Right lobe of liver (tissue), 6 donors: ENCODE data around the gene AGPS. TPM values are rescaled to one million over a fixed set of nuclear protein-coding genes. Genes with fewer than 3 reads are reported as not detected.

Source experiments
- ATAC-seq, 4 donors: fragments of 200-7000 bp; cut with Tn5 transposase; one replicate each; pipeline ENCODE4 v1.9.1; 2020; ENCODE audit warnings: mild to moderate bottlenecking in 4 of 4, moderate library complexity in 4 of 4
- DNase-seq, 3 donors: peaks; one replicate each; pipeline ENCODE4 v3.0.0-alpha.2; 2020
- H3K27ac ChIP-seq, 3 donors: fragments of 200-600 bp; one replicate each; pipeline ENCODE4 v1.8.0; 2022
- H3K27me3 ChIP-seq, 2 donors: fragments of 200-600 bp; one replicate each; pipeline ENCODE4 v1.8.0; 2022
- H3K36me3 ChIP-seq, 4 donors: fragments of 200-600 bp; sonication (generic) in 1 of 4; one replicate each; pipeline versions ENCODE4 v1.5.1 to v1.8.0; 2017 to 2022; ENCODE audit warnings: control low read depth in 1 of 4
- H3K4me1 ChIP-seq, 4 donors: fragments of 200-600 bp; sonication (generic) in 1 of 4; one replicate each; pipeline versions ENCODE4 v1.5.1 to v1.8.0; 2017 to 2022; ENCODE audit warnings: control low read depth in 1 of 4
- H3K4me3 ChIP-seq, 3 donors: fragments of 200-600 bp; one replicate each; pipeline ENCODE4 v1.8.0; 2022
- H3K9me3 ChIP-seq, 4 donors: fragments of 200-600 bp; sonication (generic) in 1 of 4; one replicate each; pipeline versions ENCODE4 v1.5.1 to v1.8.0; 2017 to 2022; ENCODE audit warnings: control low read depth in 1 of 4
- CTCF ChIP-seq, 4 donors: fragments of 200-600 bp in 3 of 4; fragments of 450-650 bp in 1 of 4; IDR thresholded peaks; one replicate each; pipeline versions ENCODE4 v1.5.1 to v1.8.0; 2016 to 2022; ENCODE audit warnings: antibody characterized with exemption in 4 of 4, mild to moderate bottlenecking in 2 of 4
- POLR2A ChIP-seq: fragments of 450-650 bp; IDR thresholded peaks from one replicate; pipeline ENCODE4 v1.6.1; 2017; ENCODE audit warnings: antibody characterized with exemption, mild to moderate bottlenecking
- WGBS: methylation state at CpG from one replicate; pipeline ENCODE4 v1.1.6; 2018; ENCODE audit warnings: low coverage, low lambda C conversion rate; ENCODE audit not compliant: insufficient coverage; ENCODE audit errors: missing lambda C conversion rate; 5-methylcytosine and 5-hydroxymethylcytosine counted together
- intact Hi-C, 2 donors: fragments of 100-400 bp; cut with DNase I; formaldehyde crosslinking; loops; one replicate each; pipeline versions ENCODE4 v1.11.2 to v1.14.1; 2022
- total RNA-seq, 6 experiments: library from RNA; depleted of rRNA in 2 of 6; stranded (reverse); fragments of >200 nt in 2 of 6; fragmentation: NEBNext Ultra II Directional in 3 of 6; extraction: Animal tissue kit (Norgen Biotek cat#: 25700) in 3 of 6; gene quantifications; one replicate each; pipeline versions ENCODE4 v1.1.0 to v1.2.4, GENCODE V29; 2016 to 2023
- donor health status: DM: no; HTN: yes; CAD: no.
- donor health status: DM: no; HTN: no; CAD: no.
- donor health status: DM: no; HTN: no; CAD: no.
- donor health status: DM: no; HTN: yes; CAD: no.
- donor health status: DM: no; HTN: yes; CAD: no.

The AGPS gene
- total RNA-seq, 6 experiments from 2014 or later, result 21.7 to 31.8 (median 26.8) TPM

GRCh38 chr2:177399376-177399775 is 6.8 kb downstream of the AGPS start:
- no peak for ATAC-seq
- Histone ChIP-seq H3K4me1 (peaks cover 0 to 56% (median 23%) of the 10 kb centered on the region in 4 donors), H3K27ac (no peak overlapping the region), H3K27me3 (no peaks in the 10 kb centered on the region), H3K9me3 (no peaks in the 10 kb centered on the region), H3K4me3 (no peak overlapping the region), H3K36me3 (no peaks in the 10 kb centered on the region)
- WGBS, result 13% methylated on average over 1 of the region's 1 CpG
- intact Hi-C loops, result no loop called here
- no peak for TF ChIP-seq CTCF (IDR thresholded peaks at IDR 0.05)
- no peak for TF ChIP-seq POLR2A
- no peak for DNase-seq

- WGBS, result 68% methylated on average over 4 of the region's 4 CpGs
- Histone ChIP-seq H3K36me3 (no peaks in the 10 kb centered on the region), H3K4me1 (peaks cover 0 to 61% (median 25%) of the 10 kb centered on the region in 4 donors), H3K4me3 (no peak overlapping the region), H3K27ac (no peak overlapping the region), H3K27me3 (no peaks in the 10 kb centered on the region), H3K9me3 (no peaks in the 10 kb centered on the region)
- ATAC-seq, result peak in 1 of 4 donors; percentile 47
- intact Hi-C loops, result no loop called here
- DNase-seq, result no peak
- TF ChIP-seq CTCF (IDR thresholded peaks at IDR 0.05) (no peak), POLR2A (no peak)
Observed at GRCh38 chr2:177400337-177400923, 7.9 kb downstream of the AGPS start.

GRCh38 chr2:177402096-177402495 is 9.5 kb downstream of the AGPS start:
- peaks cover 0 to 47% (median 19%) of the 10 kb centered on the region in 4 donors for H3K4me1 ChIP-seq
- DNase-seq, result no peak

GRCh38 chr2:177403838-177404237 is 11.3 kb downstream of the AGPS start:
- no peaks in the 10 kb centered on the region for H3K27me3 ChIP-seq
- no peak overlapping the region for H3K27ac ChIP-seq
- no peak for ATAC-seq
- no peak overlapping the region for H3K4me3 ChIP-seq
- H3K9me3 ChIP-seq, result no peaks in the 10 kb centered on the region
- 80% methylated on average over 6 of the region's 6 CpGs for WGBS
- no peak for DNase-seq
- peaks cover 0 to 29% (median 11%) of the 10 kb centered on the region in 4 donors for H3K4me1 ChIP-seq
- TF ChIP-seq CTCF (IDR thresholded peaks at IDR 0.05), result no peak
- TF ChIP-seq POLR2A, result no peak
- no peaks in the 10 kb centered on the region for H3K36me3 ChIP-seq
- intact Hi-C loops, result no loop called here

More at GRCh38 chr2:177402096-177402495, 9.5 kb downstream of the AGPS start:
- H3K27ac ChIP-seq, result no peak overlapping the region
- H3K27me3 ChIP-seq, result no peaks in the 10 kb centered on the region
- 63% methylated on average over 1 of the region's 1 CpG for WGBS
- TF ChIP-seq POLR2A (no peak), CTCF (IDR thresholded peaks at IDR 0.05) (no peak)
- H3K4me3 ChIP-seq, result no peak overlapping the region
- ATAC-seq, result no peak
- no peaks in the 10 kb centered on the region for H3K36me3 ChIP-seq
- intact Hi-C loops, result no loop called here
- H3K9me3 ChIP-seq, result no peaks in the 10 kb centered on the region
